Sigmoid colon (tissue), 4 donors: ENCODE measurements around the gene CLDN22.

Experiments used
- CTCF ChIP-seq, 4 experiments: fragments of 450-650 bp in 3 of 4; fragments of 200-600 bp in 1 of 4; IDR thresholded peaks; one replicate each; pipeline ENCODE4 v1.5.1; 2016 to 2019; ENCODE audit warnings: antibody characterized with exemption in 4 of 4, mild to moderate bottlenecking in 3 of 4, moderate library complexity in 2 of 4
- POLR2A ChIP-seq, 2 donors: fragments of 450-650 bp; IDR thresholded peaks; one replicate each; pipeline ENCODE4 v1.6.1; 2016; ENCODE audit warnings: antibody characterized with exemption in 2 of 2, mild to moderate bottlenecking in 2 of 2, moderate library complexity in 2 of 2
- POLR2AphosphoS5 ChIP-seq, 4 donors: sonication (generic); formaldehyde crosslinking; IDR thresholded peaks; one replicate each; pipeline ENCODE4 v1.6.1; 2017; ENCODE audit warnings: antibody characterized with exemption in 4 of 4

GRCh38 chr4:183347566-183347965, 27.5 kb upstream of the CLDN22 start:
- TF ChIP-seq CTCF (IDR thresholded peaks at IDR 0.05): no peak
- TF ChIP-seq POLR2AphosphoS5 (IDR thresholded peaks at IDR 0.05): no peak
- TF ChIP-seq POLR2A (IDR thresholded peaks at IDR 0.05): no peak
